Measurements from ENCODE around the gene CORO1C. TPM values are rescaled to one million over a fixed set of nuclear protein-coding genes. Genes with fewer than 3 reads are reported as not detected.
"Not testable (repeated sequence)": the region's sequence is repeated elsewhere in the genome, so short reads cannot be mapped to it uniquely, and the experiment has no call there.

CORO1C gene
- polyA plus RNA-seq = 10 to 100 TPM; 23.6 to 40.2 TPM

GRCh38 chr12:108731105-108731865, at the start of gene CORO1C:
CORO1C (minus strand) TSS chr12:108731518; CDS start chr12:108701318, 30,200 bp downstream.
- Histone ChIP-seq H3K36me3 (ENCODE audit: control insufficient read depth in 2 of 2, insufficient read depth in 2 of 2, low read length in 1 of 2) (no peaks in the 10 kb centered on the region), H3K4me1 (ENCODE audit: control insufficient read depth in 2 of 2, insufficient read depth in 2 of 2, low read length in 1 of 2) (no peaks in the 10 kb centered on the region), H3K27me3 (ENCODE audit: control insufficient read depth in 1 of 2, insufficient read depth in 2 of 2, low read length in 2 of 2) (no peaks in the 10 kb centered on the region), H3K4me3 (ENCODE audit: low read depth in 1 of 2, low read length in 2 of 2) (peak within 1 kb of the TSS; percentile 65 to 94), H3K9me3 (ENCODE audit: control insufficient read depth in 2 of 2, insufficient read depth in 1 of 2, low read depth in 1 of 2, low read length in 1 of 2) (no peaks in the 10 kb centered on the region), H3K27ac (ENCODE audit: low read depth in 2 of 2, low read length in 1 of 2) (peak within 1 kb of the TSS; percentile 95 to 98)
- 1% methylated on average over 56 to 84 of the region's 85 CpGs for WGBS, 2 donors

GRCh38 chr12:108779998-108780688, 48.8 kb upstream of the CORO1C start:
- Histone ChIP-seq H3K9me3 (ENCODE audit: control insufficient read depth in 2 of 2, insufficient read depth in 1 of 2, low read depth in 1 of 2, low read length in 1 of 2) (no peaks in the 10 kb centered on the region), H3K27me3 (ENCODE audit: control insufficient read depth in 1 of 2, insufficient read depth in 2 of 2, low read length in 2 of 2) (no peaks in the 10 kb centered on the region), H3K27ac (ENCODE audit: low read depth in 2 of 2, low read length in 1 of 2) (peak overlapping the region in 1 of 2 donors; percentile 19), H3K4me1 (ENCODE audit: control insufficient read depth in 2 of 2, insufficient read depth in 2 of 2, low read length in 1 of 2) (no peaks in the 10 kb centered on the region), H3K4me3 (ENCODE audit: low read depth in 1 of 2, low read length in 2 of 2) (no peak overlapping the region), H3K36me3 (ENCODE audit: control insufficient read depth in 2 of 2, insufficient read depth in 2 of 2, low read length in 1 of 2) (no peaks in the 10 kb centered on the region)
- 63% methylated on average over 9 of the region's 9 CpGs for WGBS, 2 donors

GRCh38 chr12:108778053-108778452, 46.7 kb upstream of the CORO1C start:
- H3K36me3 ChIP-seq (ENCODE audit: control insufficient read depth in 2 of 2, insufficient read depth in 2 of 2, low read length in 1 of 2) = no peaks in the 10 kb centered on the region
- peaks cover 0 to 10% of the 10 kb centered on the region in 2 donors for H3K4me1 ChIP-seq (ENCODE audit: control insufficient read depth in 2 of 2, insufficient read depth in 2 of 2, low read length in 1 of 2)
- 58 to 77% methylated on average over 2 of the region's 2 CpGs for WGBS, 2 donors
- H3K27me3 ChIP-seq (ENCODE audit: control insufficient read depth in 1 of 2, insufficient read depth in 2 of 2, low read length in 2 of 2) = no peaks in the 10 kb centered on the region
- no peak overlapping the region for H3K27ac ChIP-seq (ENCODE audit: low read depth in 2 of 2, low read length in 1 of 2)
- no peaks in the 10 kb centered on the region for H3K9me3 ChIP-seq (ENCODE audit: control insufficient read depth in 2 of 2, insufficient read depth in 1 of 2, low read depth in 1 of 2, low read length in 1 of 2)
- no peak overlapping the region for H3K4me3 ChIP-seq (ENCODE audit: low read depth in 1 of 2, low read length in 2 of 2)

GRCh38 chr12:108777156-108777555, 45.8 kb upstream of the CORO1C start:
- WGBS, 2 donors = 65 to 69% methylated on average over 2 of the region's 2 CpGs
- Histone ChIP-seq H3K27me3 (ENCODE audit: control insufficient read depth in 1 of 2, insufficient read depth in 2 of 2, low read length in 2 of 2) (no peaks in the 10 kb centered on the region), H3K9me3 (ENCODE audit: control insufficient read depth in 2 of 2, insufficient read depth in 1 of 2, low read depth in 1 of 2, low read length in 1 of 2) (no peaks in the 10 kb centered on the region), H3K36me3 (ENCODE audit: control insufficient read depth in 2 of 2, insufficient read depth in 2 of 2, low read length in 1 of 2) (no peaks in the 10 kb centered on the region), H3K4me3 (ENCODE audit: low read depth in 1 of 2, low read length in 2 of 2) (no peak overlapping the region), H3K27ac (ENCODE audit: low read depth in 2 of 2, low read length in 1 of 2) (no peak overlapping the region), H3K4me1 (ENCODE audit: control insufficient read depth in 2 of 2, insufficient read depth in 2 of 2, low read length in 1 of 2) (peaks cover 0 to 11% of the 10 kb centered on the region in 2 donors)

GRCh38 chr12:108773798-108774788, 42.8 kb upstream of the CORO1C start:
- no peak overlapping the region for H3K4me3 ChIP-seq (ENCODE audit: low read depth in 1 of 2, low read length in 2 of 2)
- no peaks in the 10 kb centered on the region for H3K27me3 ChIP-seq (ENCODE audit: control insufficient read depth in 1 of 2, insufficient read depth in 2 of 2, low read length in 2 of 2)
- no peaks in the 10 kb centered on the region for H3K36me3 ChIP-seq (ENCODE audit: control insufficient read depth in 2 of 2, insufficient read depth in 2 of 2, low read length in 1 of 2)
- peak overlapping the region; percentile 78 to 88 for H3K27ac ChIP-seq (ENCODE audit: low read depth in 2 of 2, low read length in 1 of 2)
- H3K4me1 ChIP-seq (ENCODE audit: control insufficient read depth in 2 of 2, insufficient read depth in 2 of 2, low read length in 1 of 2) = peaks cover 0 to 13% of the 10 kb centered on the region in 2 donors
- 23 to 34% methylated on average over 23 of the region's 23 CpGs for WGBS, 2 donors
- no peaks in the 10 kb centered on the region for H3K9me3 ChIP-seq (ENCODE audit: control insufficient read depth in 2 of 2, insufficient read depth in 1 of 2, low read depth in 1 of 2, low read length in 1 of 2)

GRCh38 chr12:108772891-108773797, 41.8 kb upstream of the CORO1C start:
- H3K4me1 ChIP-seq (ENCODE audit: control insufficient read depth in 2 of 2, insufficient read depth in 2 of 2, low read length in 1 of 2) = peaks cover 4 to 19% of the 10 kb centered on the region in 2 donors
- H3K9me3 ChIP-seq (ENCODE audit: control insufficient read depth in 2 of 2, insufficient read depth in 1 of 2, low read depth in 1 of 2, low read length in 1 of 2) = no peaks in the 10 kb centered on the region
- no peaks in the 10 kb centered on the region for H3K36me3 ChIP-seq (ENCODE audit: control insufficient read depth in 2 of 2, insufficient read depth in 2 of 2, low read length in 1 of 2)
- H3K27ac ChIP-seq (ENCODE audit: low read depth in 2 of 2, low read length in 1 of 2) = peak overlapping the region; percentile 34 to 51
- no peak overlapping the region for H3K4me3 ChIP-seq (ENCODE audit: low read depth in 1 of 2, low read length in 2 of 2)
- no peaks in the 10 kb centered on the region for H3K27me3 ChIP-seq (ENCODE audit: control insufficient read depth in 1 of 2, insufficient read depth in 2 of 2, low read length in 2 of 2)
- WGBS, 2 donors = 61 to 71% methylated on average over 25 of the region's 25 CpGs

GRCh38 chr12:108772247-108772646, 40.9 kb upstream of the CORO1C start:
- H3K4me3 ChIP-seq (ENCODE audit: low read depth in 1 of 2, low read length in 2 of 2) = no peak overlapping the region
- no peaks in the 10 kb centered on the region for H3K36me3 ChIP-seq (ENCODE audit: control insufficient read depth in 2 of 2, insufficient read depth in 2 of 2, low read length in 1 of 2)
- peak overlapping the region; percentile 1 to 42 for H3K27ac ChIP-seq (ENCODE audit: low read depth in 2 of 2, low read length in 1 of 2)
- H3K27me3 ChIP-seq (ENCODE audit: control insufficient read depth in 1 of 2, insufficient read depth in 2 of 2, low read length in 2 of 2) = no peaks in the 10 kb centered on the region
- WGBS, 2 donors = 70 to 76% methylated on average over 2 of the region's 2 CpGs
- no peaks in the 10 kb centered on the region for H3K9me3 ChIP-seq (ENCODE audit: control insufficient read depth in 2 of 2, insufficient read depth in 1 of 2, low read depth in 1 of 2, low read length in 1 of 2)
- H3K4me1 ChIP-seq (ENCODE audit: control insufficient read depth in 2 of 2, insufficient read depth in 2 of 2, low read length in 1 of 2) = peaks cover 4 to 19% of the 10 kb centered on the region in 2 donors

- H3K9me3 ChIP-seq (ENCODE audit: control insufficient read depth in 2 of 2, insufficient read depth in 1 of 2, low read depth in 1 of 2, low read length in 1 of 2); H3K36me3 ChIP-seq (ENCODE audit: control insufficient read depth in 2 of 2, insufficient read depth in 2 of 2, low read length in 1 of 2); H3K27me3 ChIP-seq (ENCODE audit: control insufficient read depth in 1 of 2, insufficient read depth in 2 of 2, low read length in 2 of 2); H3K27ac ChIP-seq (ENCODE audit: low read depth in 2 of 2, low read length in 1 of 2); H3K4me3 ChIP-seq (ENCODE audit: low read depth in 1 of 2, low read length in 2 of 2): not testable (repeated sequence)
- WGBS, 2 donors = 83 to 87% methylated on average over 9 of the region's 9 CpGs
- H3K4me1 ChIP-seq (ENCODE audit: control insufficient read depth in 2 of 2, insufficient read depth in 2 of 2, low read length in 1 of 2) = peaks cover 4 to 19% of the 10 kb centered on the region in 2 donors
Measured at GRCh38 chr12:108771835-108772234, 40.5 kb upstream of the CORO1C start.

Data from esophagus (tissue), 2 donors.